Measurements from ENCODE around the gene TDRD7. TPM values are rescaled to one million over a fixed set of nuclear protein-coding genes. Genes with fewer than 3 reads are reported as not detected.

TDRD7 gene
- total and polyA plus RNA-seq, 2 donors from 2014 or later: 7.8 to 15.0 TPM

- FAIRE-seq (no peak), DNase-seq (peak in 1 of 5 donors; percentile 61)
- no peaks in the 10 kb centered on the region for H3K9me3 ChIP-seq (ENCODE audit: control insufficient read depth in 2 of 3, insufficient read depth in 1 of 3, low read length in 3 of 3)
- peaks cover 0 to 4% (median 0%) of the 10 kb centered on the region in 3 donors for H3K4me1 ChIP-seq (ENCODE audit: control insufficient read depth in 2 of 3, insufficient read depth in 2 of 3, low read depth in 1 of 3, low read length in 3 of 3)
- H3K9ac ChIP-seq (ENCODE audit: low read length in 3 of 3): no peak overlapping the region
- H3K27me3 ChIP-seq (ENCODE audit: control insufficient read depth, insufficient read depth, low read length): no peaks in the 10 kb centered on the region
- no peak overlapping the region for H3K27ac ChIP-seq (ENCODE audit: low read depth in 2 of 2, low read length in 2 of 2)
- no peak overlapping the region for H3K4me3 ChIP-seq (ENCODE audit: low read length in 3 of 3)
- no peak for TF ChIP-seq CTCF (IDR thresholded peaks at IDR 0.05; ENCODE audit: borderline replicate concordance, extremely low read depth, insufficient read depth)
- intact Hi-C loops (cut with DNase I): loop anchor here (10.0 kb wide), 1 partner anchor 541 kb away; the partner anchor contains the start of gene ZNF782
- H3K36me3 ChIP-seq (ENCODE audit: control insufficient read depth in 2 of 3, insufficient read depth in 3 of 3, low read length in 3 of 3): no peaks in the 10 kb centered on the region
Measured at GRCh38 chr9:97396256-97396655, 15.6 kb upstream of the TDRD7 start.

GRCh38 chr9:97397220-97397619 is 14.7 kb upstream of the TDRD7 start:
- intact Hi-C loops (cut with DNase I): loop anchor here (10.0 kb wide), 1 partner anchor 542 kb away; the partner anchor contains the start of gene ZNF782
- peaks cover 0 to 4% (median 0%) of the 10 kb centered on the region in 3 donors for H3K4me1 ChIP-seq (ENCODE audit: control insufficient read depth in 2 of 3, insufficient read depth in 2 of 3, low read depth in 1 of 3, low read length in 3 of 3)

GRCh38 chr9:97398999-97399758 is 12.7 kb upstream of the TDRD7 start:
- DNase-seq (peak; percentile 71 to 92 (median 79)), FAIRE-seq (no peak)
- peak; percentile 93 for TF ChIP-seq CTCF (IDR thresholded peaks at IDR 0.05; ENCODE audit: borderline replicate concordance, extremely low read depth, insufficient read depth)
- intact Hi-C loops (cut with DNase I): loop anchor here (10.0 kb wide), 1 partner anchor 544 kb away; the partner anchor contains the start of gene ZNF782
- H3K27me3 ChIP-seq (ENCODE audit: control insufficient read depth, insufficient read depth, low read length): no peaks in the 10 kb centered on the region
- no peak overlapping the region for H3K4me3 ChIP-seq (ENCODE audit: low read length in 3 of 3)
- no peaks in the 10 kb centered on the region for H3K9me3 ChIP-seq (ENCODE audit: control insufficient read depth in 2 of 3, insufficient read depth in 1 of 3, low read length in 3 of 3)
- H3K36me3 ChIP-seq (ENCODE audit: control insufficient read depth in 2 of 3, insufficient read depth in 3 of 3, low read length in 3 of 3): no peaks in the 10 kb centered on the region
- H3K9ac ChIP-seq (ENCODE audit: low read length in 3 of 3): peak overlapping the region in 1 of 3 donors; percentile 9
- peaks cover 0 to 4% (median 0%) of the 10 kb centered on the region in 3 donors for H3K4me1 ChIP-seq (ENCODE audit: control insufficient read depth in 2 of 3, insufficient read depth in 2 of 3, low read depth in 1 of 3, low read length in 3 of 3)
- H3K27ac ChIP-seq (ENCODE audit: low read depth in 2 of 2, low read length in 2 of 2): no peak overlapping the region

More at GRCh38 chr9:97397220-97397619, 14.7 kb upstream of the TDRD7 start:
- no peaks in the 10 kb centered on the region for H3K9me3 ChIP-seq (ENCODE audit: control insufficient read depth in 2 of 3, insufficient read depth in 1 of 3, low read length in 3 of 3)
- no peaks in the 10 kb centered on the region for H3K36me3 ChIP-seq (ENCODE audit: control insufficient read depth in 2 of 3, insufficient read depth in 3 of 3, low read length in 3 of 3)
- H3K27ac ChIP-seq (ENCODE audit: low read depth in 2 of 2, low read length in 2 of 2): no peak overlapping the region
- no peak overlapping the region for H3K9ac ChIP-seq (ENCODE audit: low read length in 3 of 3)
- no peaks in the 10 kb centered on the region for H3K27me3 ChIP-seq (ENCODE audit: control insufficient read depth, insufficient read depth, low read length)
- FAIRE-seq (no peak), DNase-seq (no peak)
- no peak for TF ChIP-seq CTCF (IDR thresholded peaks at IDR 0.05; ENCODE audit: borderline replicate concordance, extremely low read depth, insufficient read depth)
- no peak overlapping the region for H3K4me3 ChIP-seq (ENCODE audit: low read length in 3 of 3)
